GM23338 (cell line): ENCODE data around the gene DIRAS2. TPM values are rescaled to one million over a fixed set of nuclear protein-coding genes. Genes with fewer than 3 reads are reported as not detected.

Experiments used
- polyA plus RNA-seq: library from polyadenylated mRNA; unstranded; fragments of >200 nt; fragmentation: Nextera tagmentation; extraction: Ambion mirVana; gene quantifications from 2 replicates; pipeline ENCODE4 v1.2.1, GENCODE V29; 2016
- total RNA-seq: library from RNA; depleted of rRNA; stranded (reverse); fragments of >200 nt; shearing (Covaris generic); gene quantifications from 2 replicates; pipeline ENCODE4 v1.2.3, GENCODE V29; 2014; rRNA removed

The DIRAS2 gene
- total and polyA plus RNA-seq, 2 experiments from 2014 or later: 0.13 to 0.28 TPM

Other genes starting within 250 kb of the DIRAS2 start
- 5.4 and 5.8 TPM in 2 replicates for gene SYK, start 159.0 kb upstream of the DIRAS2 start, total RNA-seq
- gene SYK, start 159.0 kb upstream of the DIRAS2 start, polyA plus RNA-seq: 1.5 and 2.2 TPM in 2 replicates